Fibroblast of the aortic adventitia (primary cell): ENCODE data around the gene BCAS3. TPM values are rescaled to one million over a fixed set of nuclear protein-coding genes. Genes with fewer than 3 reads are reported as not detected.
"Not testable (repeated sequence)": the region's sequence is repeated elsewhere in the genome, so short reads cannot be mapped to it uniquely, and the experiment has no call there.

Experiments
- DNase-seq: peaks from one replicate; pipeline ENCODE4 v3.0.0-alpha.2; 2010; ENCODE audit warnings: low read depth
- H3K4me3 ChIP-seq: 2 replicates; pipeline ENCODE4 v1.5.1; 2011; ENCODE audit warnings: low read depth, mild to moderate bottlenecking, control low read depth, low read length, moderate library complexity
- CTCF ChIP-seq: IDR thresholded peaks from 2 replicates; pipeline ENCODE4 v1.5.1; 2011; ENCODE audit warnings: mild to moderate bottlenecking, low read length, control low read depth, inconsistent platforms; ENCODE audit not compliant: insufficient read depth
- total RNA-seq: library from RNA; depleted of rRNA; stranded (reverse); fragments of >200 nt; gene quantifications from 2 replicates; pipeline ENCODE4 v1.2.3, GENCODE V29; 2012; ENCODE audit warnings: low replicate concordance

Gene BCAS3
- total RNA-seq, 1 donor = 29.6 TPM

DNA sequence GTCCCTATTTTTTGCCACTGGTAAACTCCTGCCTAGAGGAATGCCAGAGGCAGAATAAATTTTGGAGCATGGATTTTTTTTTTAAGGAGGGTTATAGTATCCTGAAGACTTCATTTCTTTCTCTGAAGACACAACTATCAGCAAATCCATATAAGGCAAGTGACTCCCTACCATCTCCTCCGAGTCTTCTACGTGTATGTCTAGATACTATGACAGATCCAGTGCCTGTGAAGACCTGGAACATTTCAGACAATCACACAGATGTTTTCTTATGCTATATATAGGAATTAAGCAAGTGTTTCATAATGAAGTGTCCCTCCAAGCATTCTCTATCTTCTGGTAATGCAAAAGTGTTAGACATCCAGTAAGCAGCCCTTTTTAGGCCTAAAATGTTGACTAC lies 466.5 kb downstream of the BCAS3 start:
- no peak overlapping the region for H3K4me3 ChIP-seq
- no peak for DNase-seq
- no peak for TF ChIP-seq CTCF

DNA sequence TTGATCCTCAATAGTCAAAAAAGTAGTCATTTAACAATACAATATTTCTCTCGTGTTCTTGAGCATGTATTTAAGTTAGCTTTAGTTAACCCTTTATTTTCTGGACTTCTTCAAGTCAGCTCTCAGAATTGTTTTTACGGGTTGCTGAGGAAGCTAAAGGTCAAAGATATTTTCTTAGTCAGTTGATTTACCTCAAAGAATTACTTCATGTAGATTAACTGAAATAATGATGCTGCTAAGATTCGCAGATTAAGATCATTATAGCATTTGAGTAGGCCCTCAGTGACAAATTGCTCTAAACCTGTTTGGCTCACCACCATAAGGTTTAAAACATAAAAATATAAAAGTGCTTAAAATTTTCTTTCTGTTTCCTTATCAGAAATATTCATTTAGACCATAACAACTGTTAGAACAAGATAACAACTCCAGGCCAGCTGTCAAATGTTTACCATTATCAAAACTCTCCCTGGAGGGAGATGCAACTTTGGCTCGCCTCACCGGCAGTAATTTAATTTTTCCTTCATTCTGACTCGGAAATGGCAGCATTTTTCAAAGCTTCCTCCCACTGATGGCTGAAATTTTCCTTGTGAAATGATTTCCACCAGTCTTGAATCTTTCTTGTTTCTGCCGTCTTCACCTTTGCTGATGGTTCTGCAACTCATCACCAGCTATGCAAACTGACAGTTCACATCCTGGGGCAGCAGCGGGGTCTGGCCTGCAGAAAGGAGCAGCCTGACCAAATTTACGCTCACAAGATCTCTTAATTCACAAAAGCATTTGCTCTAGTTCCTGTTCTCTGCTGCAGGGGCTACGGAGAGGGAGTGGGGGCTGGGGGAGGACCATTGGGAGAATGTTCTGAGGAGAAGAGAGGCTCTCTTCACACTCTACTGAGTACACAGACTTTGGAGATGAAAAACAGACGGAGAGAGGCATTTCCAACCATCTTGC lies 467.2 kb downstream of the BCAS3 start:
- no peak for TF ChIP-seq CTCF
- DNase-seq = no peak
- H3K4me3 ChIP-seq = no peak overlapping the region

GRCh38 chr17:61146833-61147232 lies 469.2 kb downstream of the BCAS3 start:
- DNase-seq, H3K4me3 ChIP-seq: not testable (repeated sequence)

GRCh38 chr17:61149106-61149825 lies 471.6 kb downstream of the BCAS3 start:
- no peak for DNase-seq
- TF ChIP-seq CTCF = no peak
- H3K4me3 ChIP-seq = no peak overlapping the region

GRCh38 chr17:61149862-61150362 lies 472.3 kb downstream of the BCAS3 start:
- no peak for DNase-seq
- no peak overlapping the region for H3K4me3 ChIP-seq
- no peak for TF ChIP-seq CTCF

GRCh38 chr17:61150686-61151299 lies 473.1 kb downstream of the BCAS3 start:
- no peak overlapping the region for H3K4me3 ChIP-seq
- no peak for DNase-seq
- no peak for TF ChIP-seq CTCF

DNA sequence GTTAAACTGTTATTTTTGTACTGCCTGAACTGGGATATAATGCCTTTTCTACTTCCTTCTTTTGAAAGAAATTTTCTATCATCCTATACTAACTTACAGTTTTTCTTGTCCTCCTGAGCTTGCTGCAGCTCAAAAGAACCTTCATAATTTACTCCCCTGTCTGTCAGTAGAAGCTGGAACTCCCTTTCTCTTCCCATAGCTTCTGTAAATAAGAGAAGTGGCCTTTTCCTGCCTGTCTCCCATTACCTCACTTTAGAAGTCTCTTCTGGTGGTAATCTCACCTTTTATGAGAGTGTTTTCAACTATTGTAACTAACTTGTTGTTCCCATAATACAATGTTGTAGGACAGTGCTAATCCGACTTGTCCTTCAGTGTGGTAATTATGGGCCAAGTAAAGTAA lies 475.2 kb downstream of the BCAS3 start:
- no peak for TF ChIP-seq CTCF
- no peak for DNase-seq

More for the DNA sequence above, 475.2 kb downstream of the BCAS3 start:
- H3K4me3 ChIP-seq = no peak overlapping the region
